HEK293T (cell line): ENCODE data around the gene LRMDA.

Experiments used
- BHLHE40 ChIP-seq: fragments of 450-650 bp; IDR thresholded peaks from 2 replicates; pipeline ENCODE4 v1.6.1; 2016; ENCODE audit warnings: mild to moderate bottlenecking, moderate library complexity, borderline replicate concordance
- FOXM1 ChIP-seq: fragments of 450-650 bp; IDR thresholded peaks from 2 replicates; pipeline ENCODE4 v1.6.1; 2017; ENCODE audit warnings: mild to moderate bottlenecking, borderline replicate concordance
- NFRKB ChIP-seq: fragments of 450-650 bp; IDR thresholded peaks from 2 replicates; pipeline ENCODE4 v1.6.1; 2016; ENCODE audit warnings: mild to moderate bottlenecking, moderate library complexity
- SP1 ChIP-seq: fragments of 450-650 bp; IDR thresholded peaks from 2 replicates; pipeline ENCODE4 v1.6.1; 2017
- SUZ12 ChIP-seq: fragments of 450-650 bp; IDR thresholded peaks from 2 replicates; pipeline ENCODE4 v1.6.1; 2016; ENCODE audit warnings: mild to moderate bottlenecking

DNA sequence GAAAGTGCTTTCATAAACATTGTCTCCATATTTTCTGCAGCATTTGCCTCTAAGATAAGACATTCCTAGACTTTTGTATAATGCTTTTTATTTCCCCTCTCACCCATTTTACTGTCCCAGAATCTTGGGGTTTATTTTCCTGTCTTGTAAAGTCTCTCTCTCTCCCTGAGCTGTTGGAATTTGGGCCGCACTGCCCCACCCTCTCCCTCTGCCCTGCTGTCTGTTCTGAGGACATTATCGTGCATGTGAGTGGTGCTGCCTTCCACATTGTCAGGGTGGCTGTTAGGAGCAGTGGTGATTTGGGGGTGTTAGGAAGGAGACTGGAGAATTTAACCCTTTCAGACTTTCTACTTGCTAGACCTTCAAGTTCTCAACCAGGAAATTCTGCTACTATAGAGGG, 16.7 kb downstream of the LRMDA start:
- TF ChIP-seq SUZ12: no peak
- no peak for TF ChIP-seq FOXM1
- TF ChIP-seq SP1: no peak
- TF ChIP-seq NFRKB: no peak
- TF ChIP-seq BHLHE40: no peak
